GM12874 (cell line): ENCODE measurements around the gene SMC3.

Experiments
- CTCF ChIP-seq: IDR thresholded peaks from 2 replicates; pipeline ENCODE4 v1.5.1; 2011; ENCODE audit warnings: low read depth, mild to moderate bottlenecking, control low read depth, low read length, moderate library complexity; ENCODE audit not compliant: insufficient read depth

SMC3 gene

GRCh38 chr10:110613341-110613995 lies 46.0 kb downstream of the SMC3 start:
- TF ChIP-seq CTCF = no peak

- no peak for TF ChIP-seq CTCF
These were observed 46.6 kb downstream of the SMC3 start for GRCh38 chr10:110613996-110614495.

DNA sequence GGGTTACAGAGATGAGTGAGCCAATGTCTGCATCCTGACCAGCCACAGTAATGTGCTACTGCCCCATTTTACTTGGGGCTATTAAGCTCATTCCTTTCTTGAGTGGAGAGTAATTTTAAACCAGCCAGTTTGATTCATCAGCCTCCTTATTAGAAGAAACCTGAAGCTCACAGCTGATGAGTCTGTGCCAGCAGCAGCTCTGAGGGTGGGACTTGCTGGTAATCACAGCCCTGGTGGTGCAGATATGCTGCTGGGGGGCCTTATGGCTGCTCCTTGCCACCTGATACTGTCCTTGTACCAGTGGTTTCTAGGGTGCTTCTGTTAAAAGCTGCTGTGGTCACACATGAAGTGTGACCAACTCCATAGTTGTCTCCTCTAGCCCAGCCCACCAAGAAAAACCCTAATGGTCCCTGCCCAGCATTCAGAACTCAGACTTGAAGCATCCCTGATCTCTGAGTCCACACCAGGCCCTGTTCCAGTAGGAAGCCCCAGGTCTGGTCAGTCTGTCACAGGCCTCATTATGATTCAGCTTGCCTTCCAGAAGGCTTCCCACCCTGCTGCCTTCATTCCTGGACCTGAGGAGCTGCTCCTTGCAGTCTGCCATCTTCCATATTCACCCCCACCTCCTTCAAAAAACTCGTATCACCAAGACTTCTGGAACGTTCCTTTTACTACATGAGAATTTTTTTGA lies 47.7 kb downstream of the SMC3 start:
- TF ChIP-seq CTCF = no peak

GRCh38 chr10:110616493-110617033 lies 49.1 kb downstream of the SMC3 start:
- TF ChIP-seq CTCF = no peak

- TF ChIP-seq CTCF = no peak
These were observed 50.1 kb downstream of the SMC3 start for GRCh38 chr10:110617425-110618229.

DNA sequence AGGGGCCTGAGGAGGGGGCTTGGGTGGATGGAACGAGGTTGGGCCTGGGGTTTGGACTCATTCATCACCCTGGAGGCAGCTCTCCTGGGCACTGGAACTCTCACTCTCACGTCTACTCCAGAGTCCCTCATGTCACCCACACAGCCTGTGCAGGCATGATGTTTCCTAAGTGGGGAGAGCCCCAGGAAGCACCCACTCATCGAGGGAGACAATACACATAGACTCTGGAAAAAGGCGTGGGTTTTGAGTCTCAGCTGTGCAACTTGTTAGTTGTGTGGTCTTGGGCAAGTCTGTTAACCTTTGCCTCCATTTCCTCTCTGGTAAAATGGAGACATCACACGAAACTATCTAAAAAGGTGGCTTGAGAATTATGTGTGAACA lies 50.7 kb downstream of the SMC3 start:
- TF ChIP-seq CTCF = no peak
